ENCODE results near the gene NVL. TPM values are rescaled to one million over a fixed set of nuclear protein-coding genes. Genes with fewer than 3 reads are reported as not detected.

Gene NVL
- total RNA-seq, 1 experiment from 2014 or later = 21.9 TPM

DNA sequence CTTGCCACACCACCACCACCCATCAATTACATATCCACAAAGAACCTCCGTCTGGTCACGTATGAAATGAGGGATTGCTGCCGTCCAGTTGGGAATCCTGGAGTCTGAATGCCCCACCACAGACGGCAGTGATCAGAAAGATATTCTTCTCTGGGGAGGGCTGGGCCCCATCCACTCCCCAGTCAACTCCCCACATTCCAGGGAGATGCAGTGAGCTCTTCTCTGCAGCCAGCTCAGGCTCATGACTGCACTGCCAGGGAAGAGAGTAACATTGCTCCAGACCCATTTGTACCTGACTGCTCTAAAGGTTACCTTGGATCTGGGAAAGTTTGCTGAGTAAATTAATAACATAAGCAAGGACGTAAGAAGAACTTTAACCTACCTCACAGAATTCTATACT is 128.6 kb downstream of the NVL start:
- no peaks in the 10 kb centered on the region for H3K27me3 ChIP-seq (ENCODE audit: insufficient read depth, low read length)
- no peak for DNase-seq (ENCODE audit: low read depth, low spot score)
- ChIA-PET POLR2A (no interaction called here), RAD21 (ENCODE audit: low non-redundant PET in 1 of 2, low total read pairs in 2 of 2, uncharacterized antibody in 2 of 2, unreplicated experiment in 2 of 2) (no interaction called here), CTCF (no interaction called here)
- H3K9me2 ChIP-seq (ENCODE audit: insufficient read depth) = no peaks in the 10 kb centered on the region
- intact Hi-C loops (cut with micrococcal nuclease) = no loop called here
- no TSS peak for BruUV-seq (replicated peaks)
- no peak overlapping the region for H3K4me3 ChIP-seq (replicated peaks in 1 of 2; ENCODE audit: low read depth in 1 of 2, low read length in 2 of 2)
- TF ChIP-seq, protein P1, sequence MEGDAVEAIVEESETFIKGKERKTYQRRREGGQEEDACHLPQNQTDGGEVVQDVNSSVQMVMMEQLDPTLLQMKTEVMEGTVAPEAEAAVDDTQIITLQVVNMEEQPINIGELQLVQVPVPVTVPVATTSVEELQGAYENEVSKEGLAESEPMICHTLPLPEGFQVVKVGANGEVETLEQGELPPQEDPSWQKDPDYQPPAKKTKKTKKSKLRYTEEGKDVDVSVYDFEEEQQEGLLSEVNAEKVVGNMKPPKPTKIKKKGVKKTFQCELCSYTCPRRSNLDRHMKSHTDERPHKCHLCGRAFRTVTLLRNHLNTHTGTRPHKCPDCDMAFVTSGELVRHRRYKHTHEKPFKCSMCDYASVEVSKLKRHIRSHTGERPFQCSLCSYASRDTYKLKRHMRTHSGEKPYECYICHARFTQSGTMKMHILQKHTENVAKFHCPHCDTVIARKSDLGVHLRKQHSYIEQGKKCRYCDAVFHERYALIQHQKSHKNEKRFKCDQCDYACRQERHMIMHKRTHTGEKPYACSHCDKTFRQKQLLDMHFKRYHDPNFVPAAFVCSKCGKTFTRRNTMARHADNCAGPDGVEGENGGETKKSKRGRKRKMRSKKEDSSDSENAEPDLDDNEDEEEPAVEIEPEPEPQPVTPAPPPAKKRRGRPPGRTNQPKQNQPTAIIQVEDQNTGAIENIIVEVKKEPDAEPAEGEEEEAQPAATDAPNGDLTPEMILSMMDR (IDR thresholded peaks at IDR 0.05 in 2 of 3, conservative IDR thresholded peaks at IDR 0.05 in 1 of 3; ENCODE audit: borderline replicate concordance in 1 of 3, insufficient read depth in 1 of 3, low read depth in 2 of 3, low read length in 2 of 3) = no peak
- TF ChIP-seq, protein P2, sequence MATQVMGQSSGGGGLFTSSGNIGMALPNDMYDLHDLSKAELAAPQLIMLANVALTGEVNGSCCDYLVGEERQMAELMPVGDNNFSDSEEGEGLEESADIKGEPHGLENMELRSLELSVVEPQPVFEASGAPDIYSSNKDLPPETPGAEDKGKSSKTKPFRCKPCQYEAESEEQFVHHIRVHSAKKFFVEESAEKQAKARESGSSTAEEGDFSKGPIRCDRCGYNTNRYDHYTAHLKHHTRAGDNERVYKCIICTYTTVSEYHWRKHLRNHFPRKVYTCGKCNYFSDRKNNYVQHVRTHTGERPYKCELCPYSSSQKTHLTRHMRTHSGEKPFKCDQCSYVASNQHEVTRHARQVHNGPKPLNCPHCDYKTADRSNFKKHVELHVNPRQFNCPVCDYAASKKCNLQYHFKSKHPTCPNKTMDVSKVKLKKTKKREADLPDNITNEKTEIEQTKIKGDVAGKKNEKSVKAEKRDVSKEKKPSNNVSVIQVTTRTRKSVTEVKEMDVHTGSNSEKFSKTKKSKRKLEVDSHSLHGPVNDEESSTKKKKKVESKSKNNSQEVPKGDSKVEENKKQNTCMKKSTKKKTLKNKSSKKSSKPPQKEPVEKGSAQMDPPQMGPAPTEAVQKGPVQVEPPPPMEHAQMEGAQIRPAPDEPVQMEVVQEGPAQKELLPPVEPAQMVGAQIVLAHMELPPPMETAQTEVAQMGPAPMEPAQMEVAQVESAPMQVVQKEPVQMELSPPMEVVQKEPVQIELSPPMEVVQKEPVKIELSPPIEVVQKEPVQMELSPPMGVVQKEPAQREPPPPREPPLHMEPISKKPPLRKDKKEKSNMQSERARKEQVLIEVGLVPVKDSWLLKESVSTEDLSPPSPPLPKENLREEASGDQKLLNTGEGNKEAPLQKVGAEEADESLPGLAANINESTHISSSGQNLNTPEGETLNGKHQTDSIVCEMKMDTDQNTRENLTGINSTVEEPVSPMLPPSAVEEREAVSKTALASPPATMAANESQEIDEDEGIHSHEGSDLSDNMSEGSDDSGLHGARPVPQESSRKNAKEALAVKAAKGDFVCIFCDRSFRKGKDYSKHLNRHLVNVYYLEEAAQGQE (IDR thresholded peaks at IDR 0.05; ENCODE audit: low read depth) = no peak
- TF ChIP-seq POLR2A (IDR thresholded peaks at IDR 0.05; ENCODE audit: borderline replicate concordance, extremely low read depth, insufficient read depth, insufficient read length) = no peak
- H3K9ac ChIP-seq (ENCODE audit: low read length) = no peak overlapping the region
- no peak overlapping the region for H3K27ac ChIP-seq (ENCODE audit: low read depth, low read length)
- H3K79me2 ChIP-seq (ENCODE audit: insufficient read depth, low read length) = no peaks in the 10 kb centered on the region
- H3K4me2 ChIP-seq (ENCODE audit: low read length) = no peak overlapping the region
- H2AFZ ChIP-seq (ENCODE audit: low read depth, low read length, poor library complexity, severe bottlenecking) = no peak overlapping the region
- no peaks in the 10 kb centered on the region for H3K36me3 ChIP-seq (ENCODE audit: control insufficient read depth in 1 of 2, insufficient read depth in 2 of 2, low read length in 2 of 2)
- ATAC-seq = no peak
- peaks cover 10 to 18% of the 10 kb centered on the region in 2 experiments for H3K4me1 ChIP-seq (ENCODE audit: control insufficient read depth in 1 of 2, insufficient read depth in 2 of 2, low read length in 2 of 2)
- H4K20me1 ChIP-seq (ENCODE audit: insufficient read depth) = no peaks in the 10 kb centered on the region
- H3K9me3 ChIP-seq (ENCODE audit: control insufficient read depth in 1 of 2, insufficient read depth in 1 of 2, low read depth in 1 of 2, low read length in 2 of 2) = no peaks in the 10 kb centered on the region

DNA sequence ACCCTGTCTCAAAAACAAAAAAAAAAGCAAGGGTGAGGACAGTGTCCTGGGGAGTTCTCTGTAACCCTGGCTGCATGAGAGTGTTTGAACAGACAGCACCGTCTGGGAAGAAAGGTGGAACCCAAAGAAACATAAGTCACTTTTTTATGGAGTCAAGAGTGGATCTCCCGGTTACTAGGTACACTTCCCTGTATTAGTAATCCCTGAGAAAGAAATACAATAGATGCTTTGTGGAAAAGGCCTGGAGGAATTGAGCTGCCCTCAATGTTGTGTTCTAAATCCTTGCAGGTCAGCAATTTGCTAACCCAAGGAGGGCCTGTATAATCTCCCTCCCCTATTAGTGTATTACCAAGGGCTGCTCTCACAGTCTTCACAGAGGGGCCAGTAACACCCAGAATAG is 130.3 kb downstream of the NVL start:
- ChIA-PET POLR2A (no interaction called here), RAD21 (ENCODE audit: low non-redundant PET in 1 of 2, low total read pairs in 2 of 2, uncharacterized antibody in 2 of 2, unreplicated experiment in 2 of 2) (no interaction called here), CTCF (no interaction called here)
- Histone ChIP-seq H3K9ac (ENCODE audit: low read length) (no peak overlapping the region), H3K27ac (ENCODE audit: low read depth, low read length) (no peak overlapping the region), H3K36me3 (ENCODE audit: control insufficient read depth in 1 of 2, insufficient read depth in 2 of 2, low read length in 2 of 2) (no peaks in the 10 kb centered on the region), H3K27me3 (ENCODE audit: insufficient read depth, low read length) (no peaks in the 10 kb centered on the region), H4K20me1 (ENCODE audit: insufficient read depth) (no peaks in the 10 kb centered on the region), H3K9me2 (ENCODE audit: insufficient read depth) (no peaks in the 10 kb centered on the region), H3K9me3 (ENCODE audit: control insufficient read depth in 1 of 2, insufficient read depth in 1 of 2, low read depth in 1 of 2, low read length in 2 of 2) (no peaks in the 10 kb centered on the region), H2AFZ (ENCODE audit: low read depth, low read length, poor library complexity, severe bottlenecking) (no peak overlapping the region), H3K4me3 (replicated peaks in 1 of 2; ENCODE audit: low read depth in 1 of 2, low read length in 2 of 2) (no peak overlapping the region), H3K4me1 (ENCODE audit: control insufficient read depth in 1 of 2, insufficient read depth in 2 of 2, low read length in 2 of 2) (peaks cover 6% of the 10 kb centered on the region in 2 experiments), H3K79me2 (ENCODE audit: insufficient read depth, low read length) (no peaks in the 10 kb centered on the region), H3K4me2 (ENCODE audit: low read length) (no peak overlapping the region)
- TF ChIP-seq EGR1 (IDR thresholded peaks at IDR 0.05; ENCODE audit: low read depth) (no peak), EZH2phosphoT487 (IDR thresholded peaks at IDR 0.05; ENCODE audit: borderline replicate concordance) (no peak), ZNF274 (IDR thresholded peaks at IDR 0.05; ENCODE audit: low read depth, low read length) (no peak), ELF1 (IDR thresholded peaks at IDR 0.05; ENCODE audit: borderline replicate concordance, low read depth) (no peak), RAD21 (IDR thresholded peaks at IDR 0.05; ENCODE audit: low read depth) (no peak), CBX3 (IDR thresholded peaks at IDR 0.05; ENCODE audit: low read depth) (no peak), SIN3A (IDR thresholded peaks at IDR 0.05; ENCODE audit: low read depth) (no peak), EZH2 (IDR thresholded peaks at IDR 0.05) (no peak)
- TF ChIP-seq, protein P1 (IDR thresholded peaks at IDR 0.05 in 2 of 3, conservative IDR thresholded peaks at IDR 0.05 in 1 of 3; ENCODE audit: borderline replicate concordance in 1 of 3, insufficient read depth in 1 of 3, low read depth in 2 of 3, low read length in 2 of 3) = no peak
- TF ChIP-seq, protein P3, sequence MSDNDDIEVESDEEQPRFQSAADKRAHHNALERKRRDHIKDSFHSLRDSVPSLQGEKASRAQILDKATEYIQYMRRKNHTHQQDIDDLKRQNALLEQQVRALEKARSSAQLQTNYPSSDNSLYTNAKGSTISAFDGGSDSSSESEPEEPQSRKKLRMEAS (IDR thresholded peaks at IDR 0.05) = no peak
- no peak for ATAC-seq
- no peak for DNase-seq (ENCODE audit: low read depth, low spot score)
- no TSS peak for BruUV-seq (replicated peaks)
- intact Hi-C loops (cut with micrococcal nuclease) = no loop called here

Measured in HCT116 (cell line).